ENCODE measurements around the gene DDIT4L.
"Not testable (repeated sequence)": the region's sequence is repeated elsewhere in the genome, so short reads cannot be mapped to it uniquely, and the experiment has no call there.

DDIT4L gene, protein sequence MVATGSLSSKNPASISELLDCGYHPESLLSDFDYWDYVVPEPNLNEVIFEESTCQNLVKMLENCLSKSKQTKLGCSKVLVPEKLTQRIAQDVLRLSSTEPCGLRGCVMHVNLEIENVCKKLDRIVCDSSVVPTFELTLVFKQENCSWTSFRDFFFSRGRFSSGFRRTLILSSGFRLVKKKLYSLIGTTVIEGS

DNA sequence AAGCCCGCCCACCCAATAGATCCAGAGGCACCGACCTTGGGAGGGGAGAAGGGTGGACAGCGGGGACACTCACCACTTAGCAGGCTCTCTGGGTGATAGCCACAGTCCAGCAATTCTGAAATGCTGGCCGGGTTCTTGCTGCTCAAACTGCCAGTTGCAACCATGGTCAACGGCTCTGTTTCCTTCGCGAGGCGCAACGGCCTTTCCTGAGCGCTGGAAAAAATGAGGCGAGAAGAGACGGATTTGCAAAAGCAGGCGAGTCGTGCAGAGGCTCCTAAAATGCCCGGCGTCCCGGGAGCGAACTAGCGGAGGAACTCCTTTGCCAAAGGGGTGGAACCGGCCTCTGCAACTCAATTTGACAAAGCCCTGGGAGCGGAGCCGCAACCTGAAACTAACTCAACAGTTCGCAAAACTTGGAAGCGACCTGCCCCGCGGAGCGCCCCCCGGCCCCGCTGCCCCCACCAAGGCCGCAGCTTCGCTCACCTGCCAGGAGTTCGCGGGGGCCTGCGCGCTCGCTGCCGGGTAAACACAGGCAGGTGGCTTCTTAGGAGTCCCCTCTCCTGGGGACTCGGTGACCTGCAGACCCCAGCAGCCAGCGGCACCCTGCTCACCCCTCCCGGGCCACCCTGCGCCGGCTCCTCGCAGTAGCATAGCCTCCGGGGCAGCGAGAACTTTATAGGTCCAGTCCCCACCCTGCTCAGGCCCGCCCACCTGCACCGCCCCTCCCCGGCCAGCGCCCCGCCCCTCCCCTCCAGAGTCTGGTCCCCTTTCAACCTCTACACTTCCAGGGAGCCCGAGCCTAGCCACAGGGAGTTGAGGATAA lies at the start of gene DDIT4L:
TSS of gene DDIT4L (minus strand) at position 649 of the 823 bp plus-strand sequence. CDS start at position 164, 485 bp downstream.
- DNase-seq (ENCODE audit: low read depth, low spot score): no peak

DNA sequence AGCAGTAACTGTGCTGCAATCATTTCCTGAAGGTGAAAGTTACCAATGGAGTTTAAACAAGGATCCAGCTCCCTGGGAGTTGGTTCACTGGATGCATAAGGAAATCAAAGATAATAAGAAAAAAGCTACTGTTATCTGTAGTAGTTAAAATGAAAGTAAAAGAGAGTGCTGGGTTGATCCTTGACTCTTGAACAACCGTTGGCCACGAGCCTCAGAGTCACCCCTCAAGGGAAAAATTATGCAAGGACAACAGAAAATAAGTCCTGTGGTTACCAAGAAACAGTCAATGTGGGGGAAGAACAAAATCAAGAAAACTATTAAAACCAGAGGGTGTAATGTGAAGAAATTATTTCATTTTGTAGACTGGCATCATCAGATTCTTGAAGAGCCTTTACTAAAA lies 49.7 kb upstream of the DDIT4L start:
- no peak for DNase-seq (ENCODE audit: low read depth, low spot score)

DNA sequence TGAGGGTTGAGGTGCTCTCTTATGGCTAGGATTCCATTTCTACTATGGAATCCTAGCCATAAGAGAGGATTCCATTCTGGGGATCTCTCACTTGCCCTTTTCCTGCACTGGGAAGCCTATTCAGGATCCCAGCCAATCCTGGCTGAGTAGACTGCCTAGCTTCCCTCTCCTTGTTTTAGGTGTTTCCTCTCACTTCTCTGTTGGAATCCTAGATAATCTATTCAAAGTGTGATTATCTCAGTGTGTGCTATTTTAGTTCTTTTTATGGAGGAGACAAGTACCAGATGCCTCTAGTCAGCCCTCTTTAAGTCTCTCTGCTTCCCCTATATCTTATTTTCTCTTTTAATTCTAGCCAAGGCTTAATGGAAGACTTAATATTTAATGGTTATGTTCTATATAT lies 34.5 kb upstream of the DDIT4L start:
- no peak for DNase-seq (ENCODE audit: low read depth, low spot score)

DNA sequence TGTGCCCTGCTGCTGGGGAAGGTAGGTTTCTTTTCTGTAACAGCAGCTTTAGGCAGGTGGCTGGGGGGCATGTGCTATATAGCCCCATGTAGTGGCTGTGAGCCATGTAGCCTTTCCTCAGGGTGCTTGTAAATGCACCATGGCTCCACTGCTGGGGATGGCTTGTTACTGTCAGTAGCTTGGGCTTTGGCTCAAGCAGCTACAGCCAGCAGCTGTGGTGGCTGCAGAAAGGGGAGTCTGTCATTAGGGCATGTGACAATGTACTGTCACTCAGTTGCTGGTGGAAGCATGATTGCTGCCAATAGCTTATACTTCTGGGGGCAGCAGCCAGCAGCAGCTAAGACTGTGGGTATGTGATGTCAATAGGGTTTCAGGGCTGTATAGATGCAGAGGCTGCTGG lies 33.9 kb upstream of the DDIT4L start:
- DNase-seq (ENCODE audit: low read depth, low spot score): no peak

DNA sequence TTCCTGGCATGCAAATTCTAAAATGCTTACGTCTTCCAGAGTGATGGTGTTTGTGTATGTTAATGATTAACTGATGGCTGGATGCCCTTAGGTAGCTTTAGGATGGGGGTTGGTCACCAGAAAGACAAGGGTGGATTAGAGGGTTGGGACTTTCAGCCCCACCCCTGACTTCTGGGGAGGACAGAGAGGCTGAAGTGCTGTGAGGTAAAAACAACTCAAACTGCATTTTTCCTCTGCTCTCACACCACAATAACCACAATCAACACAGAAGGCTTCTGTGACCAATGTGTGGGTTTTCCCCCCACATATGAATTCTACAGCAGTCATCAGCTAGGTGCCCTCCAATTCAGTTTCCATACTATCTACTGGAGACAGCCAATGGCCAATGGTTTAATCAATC lies 18.7 kb upstream of the DDIT4L start:
- DNase-seq (ENCODE audit: low read depth, low spot score): no peak

DNA sequence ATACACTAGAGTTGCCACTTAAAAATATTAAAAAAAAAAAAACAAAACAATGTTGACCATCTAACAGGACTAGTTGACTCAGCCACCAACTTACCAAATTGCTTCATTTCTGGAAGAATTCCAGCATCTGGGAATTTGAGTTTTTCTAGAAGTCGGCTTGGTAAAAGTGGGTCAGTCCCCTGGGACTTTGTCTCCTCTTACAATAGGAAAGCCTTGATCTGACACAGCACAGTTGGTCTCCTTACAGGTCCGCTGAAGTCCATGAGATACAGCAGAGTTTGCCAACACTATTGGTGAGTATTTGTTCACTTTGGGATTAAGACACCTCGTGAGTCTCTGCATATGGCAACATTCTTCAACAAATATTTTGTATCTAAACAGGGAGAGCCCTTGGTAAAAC lies 18.2 kb upstream of the DDIT4L start:
- no peak for DNase-seq (ENCODE audit: low read depth, low spot score)

DNA sequence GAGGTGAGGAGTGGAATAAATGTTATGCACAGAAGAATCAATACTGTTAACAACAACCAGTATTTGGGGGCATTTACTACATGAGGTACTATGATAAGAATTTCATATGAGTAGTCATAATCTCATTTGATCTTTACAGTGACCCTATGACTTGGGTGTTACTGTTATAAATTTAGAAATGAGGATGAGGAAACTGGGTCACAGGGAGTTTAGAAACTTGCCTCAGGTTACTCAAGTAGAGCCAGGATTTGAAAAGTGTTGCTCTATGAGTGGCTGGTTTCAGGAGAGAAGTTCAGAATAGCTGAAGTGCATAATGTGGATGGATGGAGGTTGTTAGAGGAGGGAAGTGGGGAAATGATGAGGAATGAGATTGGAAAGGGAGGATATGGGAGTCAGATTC lies 16.6 kb upstream of the DDIT4L start:
- no peak for DNase-seq (ENCODE audit: low read depth, low spot score)

DNA sequence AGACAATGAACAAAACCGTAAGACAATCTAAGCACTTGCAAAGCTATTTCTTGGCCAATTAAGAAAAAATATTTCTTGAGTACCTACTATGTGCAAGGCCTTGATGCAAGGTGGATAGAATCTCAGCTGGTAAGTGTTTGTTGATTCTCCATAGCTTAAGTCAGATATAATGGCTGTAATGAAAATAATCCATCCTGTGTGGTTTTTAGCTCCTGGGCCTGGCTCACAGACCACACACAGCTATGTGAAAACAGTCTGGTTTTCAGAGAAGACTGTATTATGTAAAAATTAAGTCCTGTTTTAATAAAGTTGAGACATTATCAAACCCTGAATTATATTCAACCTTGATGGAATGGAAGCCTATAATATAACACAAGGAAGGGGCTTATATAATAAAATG lies 7.8 kb upstream of the DDIT4L start:
- no peak for DNase-seq (ENCODE audit: low read depth, low spot score)

DNA sequence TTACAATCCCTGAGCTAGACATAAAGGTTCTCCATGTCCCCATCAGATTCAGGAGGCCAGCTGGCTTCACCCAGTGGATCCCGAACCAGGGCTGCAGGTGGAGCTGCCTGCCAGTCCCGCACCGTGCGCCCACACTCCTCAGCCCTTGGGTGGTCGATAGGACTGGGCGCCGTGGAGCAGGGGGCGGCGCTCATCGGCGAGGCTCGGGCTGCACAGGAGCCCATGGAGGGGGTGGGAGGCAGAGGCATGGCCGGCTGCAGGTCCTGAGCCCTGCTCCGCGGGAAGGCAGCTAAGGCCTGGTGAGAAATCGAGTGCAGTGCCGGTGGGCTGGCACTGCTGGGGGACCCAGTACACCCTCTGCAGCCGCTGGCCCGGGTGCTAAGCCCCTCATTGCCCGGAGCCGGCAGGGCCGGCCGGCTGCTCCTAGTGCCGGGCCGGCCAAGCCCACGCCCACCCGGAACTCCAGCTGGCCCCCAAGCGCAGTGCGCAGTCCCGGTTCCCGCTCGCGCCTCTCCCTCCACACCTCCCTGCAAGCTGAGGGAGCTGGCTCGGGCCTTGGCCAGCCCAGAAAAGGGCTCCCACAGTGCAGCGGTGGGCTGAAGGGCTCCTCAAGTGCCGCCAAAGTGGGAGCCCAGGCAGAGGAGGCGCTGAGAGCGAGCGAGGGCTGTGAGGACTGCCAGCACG lies 6.3 kb upstream of the DDIT4L start:
- DNase-seq (ENCODE audit: low read depth, low spot score): not testable (repeated sequence)

DNA sequence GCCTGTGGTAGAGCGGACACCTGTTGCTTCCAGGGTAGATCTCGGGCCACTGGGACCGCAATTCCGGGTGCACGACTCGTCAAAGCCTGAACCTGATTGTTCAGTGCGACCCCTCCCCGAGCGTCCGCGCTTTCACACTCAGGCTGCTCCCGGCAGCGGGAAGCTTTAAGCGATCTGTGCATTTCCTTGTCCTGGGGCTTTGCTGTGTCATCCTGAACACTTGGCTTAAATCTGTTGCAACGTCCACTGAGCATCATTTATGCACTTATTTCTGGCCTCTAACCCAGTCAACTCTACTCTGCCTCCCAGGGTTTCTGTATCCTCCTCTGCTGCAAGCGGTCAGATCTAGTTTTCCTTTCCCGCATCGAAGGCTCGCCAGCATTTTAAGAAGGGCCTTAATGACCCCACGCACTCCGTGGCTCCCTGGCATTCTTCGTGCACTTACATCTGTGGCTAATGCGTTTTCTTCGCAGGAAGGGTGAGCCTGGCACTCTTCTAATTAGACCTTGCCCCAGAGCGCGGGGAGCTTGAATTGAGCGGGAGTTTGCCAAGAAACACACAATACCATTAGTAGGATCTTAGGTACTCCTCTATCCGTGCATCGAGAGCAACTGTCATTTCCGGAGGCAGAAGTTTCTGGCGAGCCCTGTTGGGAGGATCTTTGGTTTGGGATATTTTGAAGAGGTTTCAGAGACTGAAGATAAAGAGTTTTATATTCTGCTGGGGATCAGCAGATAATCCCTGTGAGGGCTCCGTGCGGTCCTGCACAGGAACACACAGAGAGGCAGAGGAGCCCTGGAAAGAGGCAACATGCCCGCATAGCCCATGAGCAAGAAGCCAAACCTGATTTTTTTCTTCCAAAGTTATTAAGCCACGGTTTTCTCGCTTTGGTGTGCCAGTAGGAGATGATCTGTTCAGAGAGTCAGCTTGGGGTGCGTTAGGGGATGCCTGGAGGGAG lies 654 bp upstream of the DDIT4L start:
- DNase-seq (ENCODE audit: low read depth, low spot score): no peak

DNA sequence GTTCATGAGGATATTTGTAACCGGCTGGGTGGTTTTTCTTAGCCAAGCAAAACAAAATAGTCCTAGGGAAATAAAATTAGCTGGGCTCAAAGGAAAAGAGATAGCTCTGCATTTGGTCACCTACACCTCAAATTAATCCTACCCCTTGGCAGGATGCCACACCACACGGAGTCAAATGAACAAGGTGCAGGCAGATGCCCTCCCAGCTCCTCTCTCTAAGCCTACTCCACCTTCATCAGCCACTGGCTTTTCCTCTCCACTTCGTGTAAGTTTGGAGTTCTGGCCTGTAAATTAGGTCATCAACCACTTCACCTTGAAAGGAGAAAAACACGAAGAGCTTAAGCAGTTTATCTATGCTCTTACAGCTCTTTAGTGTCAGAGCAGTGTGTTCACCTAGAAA lies 1.4 kb downstream of the DDIT4L start:
- no peak for DNase-seq (ENCODE audit: low read depth, low spot score)

DNA sequence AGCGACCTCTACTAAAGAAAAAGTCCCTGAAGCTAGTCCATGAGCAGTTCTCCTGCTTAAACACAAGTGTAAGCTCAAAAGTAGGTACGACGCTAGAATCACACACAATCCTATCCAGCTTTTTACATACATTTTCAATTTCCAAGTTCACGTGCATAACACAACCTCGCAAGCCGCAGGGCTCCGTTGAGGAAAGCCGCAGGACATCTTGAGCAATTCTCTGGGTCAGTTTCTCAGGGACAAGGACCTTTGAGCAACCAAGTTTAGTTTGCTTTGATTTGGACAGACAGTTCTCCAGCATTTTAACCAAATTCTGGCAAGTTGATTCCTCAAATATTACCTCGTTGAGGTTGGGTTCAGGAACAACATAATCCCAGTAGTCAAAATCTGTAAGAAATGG lies 2.5 kb downstream of the DDIT4L start:
- DNase-seq (ENCODE audit: low read depth, low spot score): no peak

DNA sequence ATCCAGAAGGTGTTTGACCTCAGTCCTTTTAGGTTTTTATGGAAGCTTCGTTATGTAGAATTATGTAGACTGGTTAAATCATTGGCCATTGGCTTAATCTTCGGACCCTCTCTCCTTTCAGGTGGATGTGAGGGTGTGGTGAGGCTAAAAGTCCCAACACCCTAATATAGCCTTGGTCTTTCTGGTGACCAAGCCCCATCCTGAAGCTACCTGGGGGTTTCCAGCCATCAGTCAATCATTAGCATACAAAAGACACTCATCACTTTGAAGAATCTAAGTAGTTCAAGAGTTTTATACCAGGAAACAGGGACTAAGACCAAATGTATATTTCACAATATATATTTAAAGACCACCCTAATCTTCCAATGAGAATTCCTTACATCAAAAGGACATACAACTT lies 5.5 kb downstream of the DDIT4L start:
- DNase-seq (ENCODE audit: low read depth, low spot score): no peak

DNA sequence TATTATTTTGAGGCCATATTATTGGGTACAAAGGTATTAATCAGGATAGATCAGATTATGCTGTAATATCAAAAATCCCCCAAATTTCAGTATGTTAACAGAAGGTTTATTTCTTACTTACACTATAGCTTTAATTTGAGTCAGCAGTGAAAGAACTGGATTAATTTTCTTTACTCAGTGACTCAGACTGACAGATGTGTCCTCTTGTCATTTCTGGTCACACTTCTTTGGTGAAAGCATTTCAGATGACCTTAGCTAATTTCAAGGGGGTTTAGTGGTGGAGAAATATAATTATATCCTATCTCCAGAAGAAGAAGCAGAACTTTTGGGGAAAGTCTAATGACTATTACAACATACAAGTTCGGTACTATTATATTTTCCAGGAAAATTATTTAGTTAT lies 12.4 kb downstream of the DDIT4L start:
- DNase-seq (ENCODE audit: low read depth, low spot score): no peak

DNA sequence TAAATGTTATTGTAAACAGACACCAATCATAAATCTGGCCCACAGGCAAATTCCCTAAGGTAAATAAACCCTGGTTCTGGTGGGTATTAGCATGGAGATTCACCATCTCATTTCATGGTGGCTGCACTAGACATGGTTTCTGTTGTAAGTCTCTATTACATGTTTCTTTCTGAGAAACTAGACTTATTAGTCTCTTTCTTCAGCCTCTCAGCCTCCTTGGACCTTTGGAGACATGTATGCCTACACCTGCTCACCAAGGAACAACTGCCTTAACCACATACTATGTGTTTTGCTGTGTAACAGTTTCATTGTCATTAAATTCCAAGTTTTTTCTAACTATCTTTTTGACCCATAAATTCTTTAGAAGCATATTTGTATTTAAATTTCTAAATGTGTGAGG lies 13.1 kb downstream of the DDIT4L start:
- no peak for DNase-seq (ENCODE audit: low read depth, low spot score)

DNA sequence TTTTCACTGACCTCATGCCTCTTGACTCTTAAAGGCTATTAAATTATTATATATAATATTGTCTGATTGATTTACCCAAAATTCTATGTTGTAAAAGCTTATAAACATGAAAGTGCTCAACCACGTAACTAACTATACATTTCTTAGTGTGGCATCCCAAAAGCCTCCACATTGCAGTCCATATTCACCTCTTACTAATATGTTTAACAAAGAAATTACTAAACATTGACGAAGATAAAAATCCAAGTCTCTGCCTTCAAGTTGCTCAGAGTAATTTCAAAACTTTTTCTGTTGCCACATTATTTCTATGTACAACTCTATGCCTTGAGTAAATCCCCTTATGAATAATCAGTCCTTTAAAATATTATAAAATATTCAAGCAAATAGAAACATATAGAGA lies 14.4 kb downstream of the DDIT4L start:
- no peak for DNase-seq (ENCODE audit: low read depth, low spot score)

DNA sequence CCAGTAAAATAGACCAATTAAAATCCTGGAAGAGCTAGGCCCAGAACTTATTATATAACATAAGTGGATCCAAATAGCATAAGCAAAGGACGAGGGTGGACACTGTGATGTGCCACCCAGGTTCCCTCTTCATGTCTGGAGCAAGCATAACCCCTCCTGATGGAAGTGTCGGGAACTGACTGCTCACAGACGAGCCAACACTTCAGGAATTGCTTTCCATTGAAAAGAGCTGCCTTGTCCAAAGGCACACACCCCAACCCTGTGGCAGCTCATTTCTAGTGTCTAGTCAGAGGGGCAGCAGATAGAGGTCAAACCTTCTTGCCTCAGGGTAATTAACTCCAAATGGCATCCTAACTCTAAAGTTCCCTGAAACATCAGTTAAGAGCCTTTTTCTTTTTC lies 15.3 kb downstream of the DDIT4L start:
- DNase-seq (ENCODE audit: low read depth, low spot score): no peak

DNA sequence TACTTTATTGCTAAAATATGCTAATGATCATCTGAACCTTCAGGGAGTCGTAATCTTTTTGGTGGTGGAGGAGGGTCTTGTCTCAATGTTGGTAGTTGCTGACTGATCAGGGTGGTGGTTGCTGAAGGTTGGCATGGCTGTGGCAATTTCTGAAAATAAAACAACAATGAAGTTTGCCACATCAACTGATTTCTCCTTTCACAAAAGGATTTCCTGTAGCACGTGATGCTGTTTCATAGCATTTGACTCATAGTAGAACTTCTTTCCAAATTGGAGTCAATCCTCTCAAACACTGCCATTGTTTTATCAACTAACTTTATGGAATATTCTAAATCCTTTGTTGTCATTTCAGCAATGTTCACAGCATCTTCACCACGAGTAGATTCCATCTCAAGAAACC lies 19.3 kb downstream of the DDIT4L start:
- DNase-seq (ENCODE audit: low read depth, low spot score): no peak

DNA sequence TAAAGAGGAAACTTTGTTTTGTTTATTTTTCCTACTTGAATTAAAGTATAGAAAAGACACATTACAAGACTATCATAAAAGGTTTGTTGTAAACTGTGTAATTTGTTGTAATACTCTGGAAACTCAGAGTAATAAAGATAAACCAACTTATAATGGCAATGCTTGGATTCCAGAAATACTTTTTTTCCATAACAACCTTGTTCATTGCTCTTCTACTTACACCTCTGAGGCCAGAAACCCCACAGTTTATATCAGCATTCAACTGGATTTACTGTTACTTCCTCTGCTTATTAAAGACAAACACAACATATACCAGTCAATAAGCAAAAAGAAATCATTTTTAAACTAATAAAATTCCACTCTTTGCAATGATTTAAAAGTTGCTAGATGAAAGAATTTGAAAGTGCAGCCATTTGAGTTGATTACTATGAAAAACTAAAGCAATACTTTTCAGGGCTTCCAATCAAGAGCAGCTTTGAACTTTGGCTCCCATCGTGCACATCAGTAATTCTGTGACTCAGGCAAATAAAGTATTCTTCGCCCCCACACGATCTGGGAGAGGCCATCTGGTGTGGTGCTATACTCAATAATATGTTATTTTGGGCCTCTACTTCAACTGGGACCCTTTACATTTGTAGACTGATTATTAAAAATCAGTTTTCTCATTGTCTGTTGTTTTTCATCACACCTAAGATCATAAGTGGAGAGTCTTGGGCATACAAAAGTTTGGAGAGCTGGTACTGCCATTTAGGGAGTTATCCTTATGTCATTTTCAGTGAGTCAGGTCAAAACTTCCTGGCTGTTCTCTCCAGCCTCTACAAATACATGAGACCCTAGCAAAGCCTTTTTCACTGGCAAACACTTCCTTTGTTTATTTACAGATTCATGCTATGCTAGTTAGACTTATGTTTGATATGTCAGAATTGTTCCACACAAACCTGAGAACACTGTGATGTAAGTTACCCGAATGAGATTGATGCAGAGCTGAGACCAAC lies 20.5 kb downstream of the DDIT4L start:
- no peak for DNase-seq (ENCODE audit: low read depth, low spot score)

DNA sequence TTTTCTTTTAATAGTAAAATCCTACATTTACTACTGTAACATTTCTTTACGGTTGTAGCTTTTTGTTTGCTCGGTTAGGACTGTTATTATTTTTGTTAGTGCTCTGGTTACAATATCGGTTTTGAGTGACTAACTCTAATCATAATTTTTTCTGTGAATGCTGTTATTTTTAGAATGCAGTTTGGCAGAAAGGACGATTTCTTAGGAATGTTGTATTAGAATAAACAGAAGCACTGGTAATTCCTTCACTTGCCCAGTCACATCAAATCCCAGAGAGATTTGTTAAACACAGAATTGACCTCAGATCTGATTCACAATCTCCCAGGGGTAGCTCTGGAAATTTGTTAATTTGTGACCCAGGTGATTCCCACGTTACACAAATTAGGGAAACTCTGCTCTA lies 21.7 kb downstream of the DDIT4L start:
- no peak for DNase-seq (ENCODE audit: low read depth, low spot score)

Data from brain pericyte (primary cell).